Rectal smooth muscle tissue (tissue), 1 donor: Measurements from ENCODE around the gene SPINK1.
"Not testable (repeated sequence)": the region's sequence is repeated elsewhere in the genome, so short reads cannot be mapped to it uniquely, and the experiment has no call there.

Source experiments
- H3K27ac ChIP-seq: one replicate; pipeline ENCODE4 v1.7.0; 2013; ENCODE audit warnings: low read depth, low read length, inconsistent platforms
- H3K27me3 ChIP-seq: one replicate; pipeline ENCODE4 v1.7.0; 2013; ENCODE audit warnings: low read length; ENCODE audit not compliant: control insufficient read depth, insufficient read depth
- H3K36me3 ChIP-seq: one replicate; pipeline ENCODE4 v1.7.0; 2013; ENCODE audit warnings: low read length; ENCODE audit not compliant: control insufficient read depth, insufficient read depth
- H3K4me1 ChIP-seq: one replicate; pipeline ENCODE4 v1.7.0; 2013; ENCODE audit warnings: low read length; ENCODE audit not compliant: control insufficient read depth, insufficient read depth
- H3K4me3 ChIP-seq: one replicate; pipeline ENCODE4 v1.7.0; 2013; ENCODE audit warnings: low read length
- H3K9ac ChIP-seq: one replicate; pipeline ENCODE4 v1.7.0; 2013; ENCODE audit warnings: low read length

Gene SPINK1, protein sequence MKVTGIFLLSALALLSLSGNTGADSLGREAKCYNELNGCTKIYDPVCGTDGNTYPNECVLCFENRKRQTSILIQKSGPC

GRCh38 chr5:147831465-147831864 is at the start of gene SPINK1:
SPINK1 (minus strand) TSS chr5:147831671; CDS start chr5:147831577, 94 bp downstream.
- Histone ChIP-seq H3K27me3 (no peaks in the 10 kb centered on the region), H3K27ac (no peak within 1 kb of the TSS), H3K4me1 (no peaks in the 10 kb centered on the region), H3K4me3 (no peak within 1 kb of the TSS), H3K9ac (no peak within 1 kb of the TSS), H3K36me3 (no peaks in the 10 kb centered on the region)

DNA sequence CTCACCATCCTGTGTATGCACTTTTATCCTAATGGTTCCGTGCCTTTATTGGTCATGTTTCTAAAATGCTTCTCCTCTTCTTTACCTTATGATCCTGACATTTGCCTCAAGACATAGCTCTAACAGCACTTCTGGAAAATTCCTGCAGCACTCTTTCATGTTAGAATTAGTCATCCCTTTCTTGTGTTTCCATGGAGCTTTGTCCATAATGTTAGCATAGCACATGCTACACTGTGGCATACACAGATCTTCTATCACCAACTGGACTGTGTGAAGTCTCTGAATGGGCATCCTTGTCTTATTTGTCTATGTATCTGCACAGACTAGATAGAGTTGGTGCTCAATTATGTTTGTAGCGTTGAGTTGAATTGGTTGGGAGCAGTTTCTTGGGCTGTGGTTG is 49.0 kb upstream of the SPINK1 start:
- no peaks in the 10 kb centered on the region for H3K27me3 ChIP-seq
- H3K27ac ChIP-seq: no peak overlapping the region
- H3K9ac ChIP-seq: no peak overlapping the region
- no peaks in the 10 kb centered on the region for H3K4me1 ChIP-seq
- H3K4me3 ChIP-seq: no peak overlapping the region
- no peaks in the 10 kb centered on the region for H3K36me3 ChIP-seq

DNA sequence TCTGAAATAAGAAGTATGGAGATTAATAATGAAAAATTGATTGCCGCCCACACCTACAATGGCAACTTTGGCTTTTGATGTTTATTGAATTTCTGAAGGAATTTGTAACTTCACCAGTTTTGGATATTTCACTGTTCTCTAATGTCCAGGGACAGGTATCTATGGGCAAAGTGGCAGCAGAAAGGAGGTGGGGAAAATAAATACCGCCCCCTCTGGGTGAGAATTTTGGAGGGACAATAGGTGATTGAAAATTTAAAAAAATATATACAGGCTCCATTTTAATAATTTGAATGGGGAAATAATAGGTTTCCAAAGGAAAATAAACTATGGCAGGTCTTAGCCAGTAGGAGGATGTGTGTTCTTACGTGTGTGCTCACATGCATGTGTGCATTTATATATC is 48.3 kb upstream of the SPINK1 start:
- H3K36me3 ChIP-seq: no peaks in the 10 kb centered on the region
- no peaks in the 10 kb centered on the region for H3K4me1 ChIP-seq
- H3K9ac ChIP-seq: no peak overlapping the region
- no peak overlapping the region for H3K27ac ChIP-seq
- no peaks in the 10 kb centered on the region for H3K27me3 ChIP-seq
- no peak overlapping the region for H3K4me3 ChIP-seq

DNA sequence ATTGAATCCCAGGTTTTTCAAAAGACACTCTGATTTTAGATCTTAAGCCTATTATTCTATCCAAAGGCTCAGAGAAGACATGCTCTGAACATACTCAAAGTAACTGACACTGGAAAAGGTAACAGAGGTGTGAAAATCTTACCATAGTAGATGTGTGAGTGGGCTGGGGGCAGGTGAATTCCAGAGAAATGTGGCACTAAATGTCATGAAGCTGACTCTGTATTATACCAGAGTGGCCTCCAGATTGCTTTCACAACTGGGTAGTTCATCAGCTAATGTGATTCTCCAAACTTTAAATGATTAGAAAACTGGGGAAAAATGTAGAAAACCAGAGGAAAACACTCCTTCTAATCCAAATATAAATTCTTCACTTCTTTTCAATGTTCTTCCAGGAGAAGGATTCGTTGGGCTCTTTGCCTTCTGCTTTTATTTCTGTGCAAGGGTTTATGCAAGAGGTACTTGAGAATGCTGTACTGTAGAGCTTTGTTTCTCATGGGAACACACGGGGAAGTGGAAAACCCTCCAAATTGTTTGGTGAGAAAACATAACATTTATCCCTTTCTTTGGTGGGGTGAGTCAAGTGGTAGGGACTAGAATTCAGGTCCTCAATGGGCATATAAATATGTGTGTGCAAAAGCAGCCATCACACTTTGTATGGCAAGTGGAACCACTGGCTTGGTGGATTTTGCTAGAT is 46.7 kb upstream of the SPINK1 start, which contains the start of gene SCGB3A2:
Gene SCGB3A2, plus strand, starts transcription at position 646 of the 694 bp plus-strand sequence. CDS start 93 bp downstream, outside the sequence.
- Histone ChIP-seq H3K27me3 (no peaks in the 10 kb centered on the region), H3K4me3 (no peak within 1 kb of the TSS), H3K4me1 (no peaks in the 10 kb centered on the region), H3K27ac (no peak within 1 kb of the TSS), H3K9ac (no peak within 1 kb of the TSS), H3K36me3 (no peaks in the 10 kb centered on the region)

DNA sequence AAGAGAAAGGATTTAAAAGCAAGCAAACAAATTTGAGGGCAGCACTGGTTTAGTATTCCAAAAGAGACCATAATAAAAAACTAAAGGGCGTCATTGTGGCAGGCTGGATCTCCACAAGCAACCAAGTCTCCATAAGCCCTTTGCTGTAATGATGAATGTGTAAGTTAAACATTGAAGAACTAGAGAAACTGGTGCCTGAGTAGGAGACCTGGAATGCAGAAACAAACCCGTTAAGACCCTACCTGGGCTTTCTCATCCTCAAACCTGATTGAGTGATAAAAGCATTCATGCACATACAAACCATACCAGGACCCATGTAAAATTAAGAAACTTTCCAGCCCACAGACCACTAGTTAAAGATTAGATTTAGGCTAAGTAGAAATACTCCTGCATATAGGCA is 45.2 kb upstream of the SPINK1 start:
- H3K36me3 ChIP-seq: no peaks in the 10 kb centered on the region
- H3K27me3 ChIP-seq: no peaks in the 10 kb centered on the region

GRCh38 chr5:147876141-147876540 is 44.7 kb upstream of the SPINK1 start:
- H3K4me1 ChIP-seq: no peaks in the 10 kb centered on the region
- no peak overlapping the region for H3K27ac ChIP-seq
- no peak overlapping the region for H3K9ac ChIP-seq
- no peaks in the 10 kb centered on the region for H3K27me3 ChIP-seq
- no peaks in the 10 kb centered on the region for H3K36me3 ChIP-seq
- H3K4me3 ChIP-seq: no peak overlapping the region

More for the DNA sequence above, 45.2 kb upstream of the SPINK1 start:
- Histone ChIP-seq H3K9ac (no peak overlapping the region), H3K27ac (no peak overlapping the region), H3K4me1 (no peaks in the 10 kb centered on the region), H3K4me3 (no peak overlapping the region)

DNA sequence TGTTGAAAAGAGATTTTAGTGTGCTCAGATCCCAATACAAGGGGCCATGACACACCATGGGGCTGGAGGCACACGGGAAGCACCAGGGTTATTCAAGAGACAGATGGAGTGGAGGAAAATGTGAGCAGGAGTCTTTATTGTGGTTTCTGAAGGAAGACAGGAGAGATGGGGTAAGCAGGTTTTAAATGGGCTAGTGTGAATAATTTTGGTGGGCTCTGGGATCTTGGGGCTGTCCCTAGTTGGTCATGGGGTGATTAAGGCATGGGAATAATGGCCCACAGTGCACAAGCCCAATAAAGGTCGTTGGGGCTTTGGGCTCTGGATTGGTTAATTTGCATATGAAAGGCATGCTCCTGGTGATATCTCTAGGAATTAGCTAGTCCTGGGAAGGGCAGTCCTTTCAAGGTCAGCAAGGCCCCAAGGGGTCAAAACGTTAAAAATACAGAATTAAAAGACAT is 43.5 kb upstream of the SPINK1 start:
- Histone ChIP-seq H3K9ac (no peak overlapping the region), H3K4me1 (no peaks in the 10 kb centered on the region), H3K27me3 (no peaks in the 10 kb centered on the region)

GRCh38 chr5:147874118-147874875 is 42.8 kb upstream of the SPINK1 start:
- H3K36me3 ChIP-seq, H3K27me3 ChIP-seq, H3K9ac ChIP-seq: not testable (repeated sequence)

More for the DNA sequence above, 43.5 kb upstream of the SPINK1 start:
- no peak overlapping the region for H3K27ac ChIP-seq
- H3K4me3 ChIP-seq: no peak overlapping the region
- no peaks in the 10 kb centered on the region for H3K36me3 ChIP-seq

GRCh38 chr5:147872744-147873435 is 41.4 kb upstream of the SPINK1 start:
- not testable (repeated sequence) for H3K36me3 ChIP-seq, H3K27me3 ChIP-seq, H3K4me3 ChIP-seq, H3K27ac ChIP-seq, H3K4me1 ChIP-seq, H3K9ac ChIP-seq

More at GRCh38 chr5:147874118-147874875, 42.8 kb upstream of the SPINK1 start:
- H3K4me3 ChIP-seq, H3K4me1 ChIP-seq, H3K27ac ChIP-seq: not testable (repeated sequence)

- H3K4me1 ChIP-seq: not testable (repeated sequence)
Observed at GRCh38 chr5:147871980-147872549, 40.6 kb upstream of the SPINK1 start.

DNA sequence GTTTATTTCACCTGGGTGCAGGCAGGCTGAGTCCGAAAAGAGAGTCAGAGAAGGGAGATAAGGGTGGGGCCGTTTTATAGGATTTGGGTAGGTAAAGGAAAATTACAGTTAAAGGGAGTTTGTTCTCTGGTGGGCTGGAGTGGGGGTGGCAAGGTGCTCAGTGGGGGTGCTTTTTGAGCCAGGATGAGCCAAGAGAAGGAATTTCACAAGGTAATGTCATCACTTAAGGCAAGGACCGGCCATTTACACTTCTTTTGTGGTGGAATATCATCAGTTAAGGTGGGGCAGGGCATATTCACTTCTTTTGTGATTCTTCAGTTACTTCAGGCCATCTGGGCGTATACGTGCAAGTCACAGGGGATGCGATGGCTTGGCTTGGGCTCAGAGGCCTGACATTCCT is 38.4 kb upstream of the SPINK1 start:
- not testable (repeated sequence) for H3K36me3 ChIP-seq, H3K4me1 ChIP-seq, H3K27me3 ChIP-seq, H3K9ac ChIP-seq, H3K4me3 ChIP-seq, H3K27ac ChIP-seq

More at GRCh38 chr5:147871980-147872549, 40.6 kb upstream of the SPINK1 start:
- H3K27me3 ChIP-seq, H3K36me3 ChIP-seq, H3K4me3 ChIP-seq, H3K9ac ChIP-seq, H3K27ac ChIP-seq: not testable (repeated sequence)

- no peak overlapping the region for H3K27ac ChIP-seq
Observed at GRCh38 chr5:147869112-147869511, 37.6 kb upstream of the SPINK1 start.

More at GRCh38 chr5:147869112-147869511, 37.6 kb upstream of the SPINK1 start:
- Histone ChIP-seq H3K4me1 (no peaks in the 10 kb centered on the region), H3K36me3 (no peaks in the 10 kb centered on the region), H3K4me3 (no peak overlapping the region), H3K9ac (no peak overlapping the region), H3K27me3 (no peaks in the 10 kb centered on the region)
